ENCODE measurements around the gene PHF21B.

DNA sequence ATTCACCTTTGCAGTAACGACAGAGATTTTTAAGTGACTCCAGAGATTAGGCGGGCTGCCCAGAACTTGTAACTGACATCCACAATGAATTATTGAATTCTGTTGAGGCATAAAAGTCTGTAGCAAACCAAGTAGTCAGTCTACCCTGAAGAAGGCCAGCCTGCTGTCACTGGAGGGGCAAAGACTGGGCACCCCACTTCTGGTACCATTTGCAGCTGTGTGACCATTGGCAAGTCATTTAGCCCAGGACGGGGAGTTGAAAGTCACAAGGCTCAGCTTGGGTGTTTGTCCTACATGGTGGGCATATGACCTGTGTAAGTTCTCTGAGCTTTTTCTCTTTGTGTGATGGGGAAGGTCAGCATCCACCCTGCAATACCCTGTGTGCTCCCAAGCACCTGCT lies 138.0 kb downstream of the PHF21B start:
- TF ChIP-seq POLR2A (IDR thresholded peaks at IDR 0.05; ENCODE audit: low read depth, low read length) (no peak), JUN (IDR thresholded peaks at IDR 0.05; ENCODE audit: borderline replicate concordance, insufficient read depth, insufficient read length, low read depth) (no peak), MYC (IDR thresholded peaks at IDR 0.05; ENCODE audit: low read depth, low read length) (no peak)
- TF ChIP-seq, protein P1, sequence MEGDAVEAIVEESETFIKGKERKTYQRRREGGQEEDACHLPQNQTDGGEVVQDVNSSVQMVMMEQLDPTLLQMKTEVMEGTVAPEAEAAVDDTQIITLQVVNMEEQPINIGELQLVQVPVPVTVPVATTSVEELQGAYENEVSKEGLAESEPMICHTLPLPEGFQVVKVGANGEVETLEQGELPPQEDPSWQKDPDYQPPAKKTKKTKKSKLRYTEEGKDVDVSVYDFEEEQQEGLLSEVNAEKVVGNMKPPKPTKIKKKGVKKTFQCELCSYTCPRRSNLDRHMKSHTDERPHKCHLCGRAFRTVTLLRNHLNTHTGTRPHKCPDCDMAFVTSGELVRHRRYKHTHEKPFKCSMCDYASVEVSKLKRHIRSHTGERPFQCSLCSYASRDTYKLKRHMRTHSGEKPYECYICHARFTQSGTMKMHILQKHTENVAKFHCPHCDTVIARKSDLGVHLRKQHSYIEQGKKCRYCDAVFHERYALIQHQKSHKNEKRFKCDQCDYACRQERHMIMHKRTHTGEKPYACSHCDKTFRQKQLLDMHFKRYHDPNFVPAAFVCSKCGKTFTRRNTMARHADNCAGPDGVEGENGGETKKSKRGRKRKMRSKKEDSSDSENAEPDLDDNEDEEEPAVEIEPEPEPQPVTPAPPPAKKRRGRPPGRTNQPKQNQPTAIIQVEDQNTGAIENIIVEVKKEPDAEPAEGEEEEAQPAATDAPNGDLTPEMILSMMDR (IDR thresholded peaks at IDR 0.05; ENCODE audit: extremely low read depth in 1 of 2, insufficient read depth in 1 of 2, low read depth in 1 of 2, low read length in 2 of 2) = no peak
